NCI-H1417 (cell line): ENCODE data around the gene SAMD4A.
A peak's percentile ranks its signal among the peaks of the same experiment; 100 is the strongest.
"Not testable (repeated sequence)": the region's sequence is repeated elsewhere in the genome, so short reads cannot be mapped to it uniquely, and the experiment has no call there.

Source experiments
- DNase-seq, 3 experiments: peaks; one replicate each; lab custom pipeline; 2025; lab: John Stamatoyannopoulos, UW

SAMD4A gene

GRCh38 chr14:54784060-54784459, 217.1 kb downstream of the SAMD4A start:
- DNase-seq = no peak

GRCh38 chr14:54784657-54785056, 217.7 kb downstream of the SAMD4A start:
- no peak for DNase-seq

- no peak for DNase-seq
Observed at GRCh38 chr14:54785136-54785777, 218.3 kb downstream of the SAMD4A start.

GRCh38 chr14:54785778-54786770, 219.1 kb downstream of the SAMD4A start:
- DNase-seq = no peak

- DNase-seq = peak in 1 of 3 experiments; percentile 25
Observed at GRCh38 chr14:54786838-54787237, 219.9 kb downstream of the SAMD4A start.

- peak in 1 of 3 experiments; percentile 25 for DNase-seq
Observed at GRCh38 chr14:54787261-54787660, 220.3 kb downstream of the SAMD4A start.

GRCh38 chr14:54788701-54789100, 221.8 kb downstream of the SAMD4A start:
- DNase-seq = no peak

GRCh38 chr14:54789166-54789565, 222.2 kb downstream of the SAMD4A start:
- no peak for DNase-seq

GRCh38 chr14:54789781-54790480, 223.0 kb downstream of the SAMD4A start:
- no peak for DNase-seq

GRCh38 chr14:54791001-54791400, 224.1 kb downstream of the SAMD4A start:
- no peak for DNase-seq

- DNase-seq = no peak
Observed at GRCh38 chr14:54792288-54792687, 225.4 kb downstream of the SAMD4A start.

- no peak for DNase-seq
Observed at GRCh38 chr14:54794159-54794558, 227.2 kb downstream of the SAMD4A start.

GRCh38 chr14:54794796-54795195, 227.9 kb downstream of the SAMD4A start:
- DNase-seq = no peak

- no peak for DNase-seq
Observed at GRCh38 chr14:54796961-54797360, 230.0 kb downstream of the SAMD4A start.

- no peak for DNase-seq
Observed at GRCh38 chr14:54797556-54797955, 230.6 kb downstream of the SAMD4A start.

GRCh38 chr14:54797986-54798385, 231.1 kb downstream of the SAMD4A start:
- no peak for DNase-seq

GRCh38 chr14:54798465-54799124, 231.7 kb downstream of the SAMD4A start:
- no peak for DNase-seq

GRCh38 chr14:54801482-54801881, 234.6 kb downstream of the SAMD4A start:
- DNase-seq = not testable (repeated sequence)

- DNase-seq = peak in 1 of 3 experiments; percentile 30
Observed at GRCh38 chr14:54803396-54803795, 236.5 kb downstream of the SAMD4A start.

- DNase-seq = no peak
Observed at GRCh38 chr14:54803926-54804537, 237.1 kb downstream of the SAMD4A start.

- DNase-seq = peak in 2 of 3 experiments; percentile 37 to 43
Observed at GRCh38 chr14:54804538-54805041, 237.7 kb downstream of the SAMD4A start.
